HG03439 (cell line): ENCODE data around the gene TUBGCP3.
"Not testable (repeated sequence)": the region's sequence is repeated elsewhere in the genome, so short reads cannot be mapped to it uniquely, and the experiment has no call there.

ENCODE experiments used
- ATAC-seq: cut with Tn5 transposase; IDR thresholded peaks from one replicate; pipeline ENCODE4 v1.9.1; 2021; ENCODE audit warnings: mild to moderate bottlenecking, moderate library complexity; ENCODE audit not compliant: unreplicated experiment

The TUBGCP3 gene

GRCh38 chr13:112579310-112579843 is 8.6 kb downstream of the TUBGCP3 start:
- no peak for ATAC-seq

DNA sequence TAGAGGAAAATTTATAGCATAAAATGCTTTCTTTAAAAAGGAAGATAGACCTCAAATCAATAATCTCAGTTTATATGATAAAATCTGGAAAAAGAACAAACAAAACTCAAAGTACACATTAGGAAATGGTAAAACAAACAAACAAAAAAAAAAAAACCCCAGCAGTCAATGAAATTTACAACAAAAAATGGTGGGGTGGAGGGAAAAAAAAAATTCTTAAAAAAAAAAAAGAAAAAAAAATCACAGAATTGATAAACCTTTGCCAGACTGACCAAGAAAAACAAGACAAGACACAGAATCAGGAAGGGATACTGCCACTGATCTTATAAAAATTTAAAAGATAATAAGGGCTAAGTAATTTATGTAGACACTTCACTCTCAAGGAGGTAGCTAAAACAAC is 11.2 kb downstream of the TUBGCP3 start:
- no peak for ATAC-seq

DNA sequence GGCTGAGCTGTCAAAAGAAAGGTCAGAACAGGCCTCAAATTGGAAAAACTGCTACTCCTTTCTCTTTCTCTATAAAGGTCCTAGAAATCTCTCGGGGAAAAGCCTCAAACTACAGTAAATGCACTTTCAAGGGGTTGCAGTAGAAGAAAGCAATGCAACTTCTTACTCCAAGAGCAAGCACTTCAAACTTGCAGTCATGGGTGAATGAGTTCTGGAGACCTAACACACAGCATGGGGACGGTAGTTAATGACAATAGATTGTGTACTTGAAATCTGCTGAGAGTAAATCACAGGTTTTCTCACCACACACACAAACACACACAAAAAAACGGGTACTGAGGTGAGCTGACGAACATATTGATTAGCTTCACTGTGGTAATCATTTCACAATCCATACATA is 11.8 kb downstream of the TUBGCP3 start:
- no peak for ATAC-seq

DNA sequence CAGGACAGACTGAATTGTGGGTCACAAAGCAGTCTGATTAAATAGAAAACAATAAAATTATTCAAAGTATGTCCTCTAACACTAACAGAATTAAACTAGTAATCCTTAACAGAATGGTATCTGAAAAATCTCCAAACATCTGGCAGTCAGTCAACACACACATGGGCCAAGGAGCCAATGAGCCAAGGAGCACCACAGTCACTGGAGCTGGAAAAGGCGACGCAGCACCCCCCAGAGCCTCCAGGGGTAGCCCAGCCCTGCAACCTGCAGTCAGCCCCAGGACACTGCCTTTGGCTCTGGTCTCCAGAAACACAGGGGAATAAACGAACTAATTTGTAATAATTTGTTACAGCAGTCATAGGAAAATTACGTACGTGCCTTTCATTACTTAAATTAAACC is 12.3 kb downstream of the TUBGCP3 start:
- ATAC-seq, result no peak

- no peak for ATAC-seq
Observed at GRCh38 chr13:112574834-112575613, 12.9 kb downstream of the TUBGCP3 start.

- no peak for ATAC-seq
Observed at GRCh38 chr13:112574416-112574815, 13.5 kb downstream of the TUBGCP3 start.

- ATAC-seq, result no peak
Observed at GRCh38 chr13:112573710-112574109, 14.2 kb downstream of the TUBGCP3 start.

DNA sequence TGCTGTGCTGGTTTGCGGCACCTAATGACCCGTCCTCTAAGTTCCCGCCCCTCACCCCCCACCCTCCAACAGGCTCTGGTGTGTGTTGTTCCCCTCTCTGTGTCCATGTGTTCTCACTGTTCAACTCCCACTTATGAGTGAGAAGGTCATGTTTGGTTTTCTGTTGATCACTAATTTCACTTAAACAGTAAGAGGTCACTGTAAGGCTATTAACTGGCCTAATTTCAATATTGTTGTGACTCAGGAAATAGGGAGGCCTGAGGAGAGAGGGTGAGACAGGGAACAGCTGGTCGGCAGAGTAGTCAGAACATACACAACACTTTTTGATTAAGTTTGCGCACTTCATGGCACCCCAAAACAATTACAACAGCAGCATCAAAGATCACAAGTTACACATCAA is 15.6 kb downstream of the TUBGCP3 start:
- ATAC-seq, result no peak

- no peak for ATAC-seq
Observed at GRCh38 chr13:112569821-112570220, 18.1 kb downstream of the TUBGCP3 start.

DNA sequence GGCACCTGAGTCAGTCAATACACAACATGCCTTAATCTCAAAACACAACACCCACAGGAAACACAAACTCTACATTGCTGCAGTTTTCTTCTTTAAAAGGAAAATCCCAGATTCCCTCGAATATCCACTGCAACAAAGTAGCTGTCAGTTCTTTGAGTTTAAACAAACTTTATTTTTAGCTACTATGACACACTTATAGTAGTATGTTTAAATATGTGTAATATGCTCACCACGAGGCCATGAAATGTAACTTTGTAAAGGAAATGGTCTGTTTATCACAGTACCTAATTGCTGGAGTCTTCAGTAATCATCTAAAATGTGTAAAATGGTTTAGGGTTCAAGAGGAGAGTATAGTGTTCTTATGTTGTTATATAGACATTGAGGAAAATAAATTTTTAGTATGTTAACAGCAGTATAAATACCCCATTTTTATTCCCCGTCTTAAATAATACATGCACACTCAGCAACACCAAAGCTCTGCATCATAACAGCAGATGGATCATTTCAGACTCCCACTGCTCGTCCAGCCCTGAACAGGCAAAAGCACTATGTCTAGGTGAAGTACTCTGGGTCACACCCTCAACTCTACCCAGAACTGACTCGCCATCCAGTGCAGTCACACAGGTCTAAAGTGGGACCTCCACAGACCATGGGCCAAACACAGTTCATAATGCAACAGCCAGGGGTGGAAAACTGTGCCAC is 20.6 kb downstream of the TUBGCP3 start:
- ATAC-seq, result no peak

GRCh38 chr13:112562786-112563383 is 25.1 kb downstream of the TUBGCP3 start:
- ATAC-seq, result no peak

GRCh38 chr13:112562254-112562653 is 25.7 kb downstream of the TUBGCP3 start:
- no peak for ATAC-seq

GRCh38 chr13:112561478-112561877 is 26.5 kb downstream of the TUBGCP3 start:
- ATAC-seq, result no peak

GRCh38 chr13:112558696-112559418 is 29.1 kb downstream of the TUBGCP3 start:
- no peak for ATAC-seq

DNA sequence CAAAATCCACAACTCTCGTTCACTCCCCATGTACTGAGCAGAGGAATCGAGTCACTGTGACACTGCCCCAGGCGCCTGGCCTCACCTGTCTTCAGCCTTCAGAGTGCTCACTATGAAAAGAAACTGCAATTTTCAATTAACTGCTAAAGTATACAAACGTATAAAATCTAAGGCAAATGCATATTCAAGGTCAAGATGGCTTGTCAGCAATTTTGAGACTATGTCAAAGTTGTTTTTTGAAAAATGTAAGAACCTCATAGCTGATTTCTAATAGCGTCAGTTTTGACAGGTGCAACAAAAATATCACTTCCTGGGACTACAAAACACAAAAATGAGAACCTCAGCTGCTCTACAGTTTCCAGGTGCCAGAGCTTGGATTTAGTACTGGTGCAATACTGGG is 31.4 kb downstream of the TUBGCP3 start:
- ATAC-seq, result no peak

- ATAC-seq, result no peak
Observed at GRCh38 chr13:112554214-112554850, 33.6 kb downstream of the TUBGCP3 start.

GRCh38 chr13:112548975-112549374 is 39.0 kb downstream of the TUBGCP3 start:
- ATAC-seq, result not testable (repeated sequence)

DNA sequence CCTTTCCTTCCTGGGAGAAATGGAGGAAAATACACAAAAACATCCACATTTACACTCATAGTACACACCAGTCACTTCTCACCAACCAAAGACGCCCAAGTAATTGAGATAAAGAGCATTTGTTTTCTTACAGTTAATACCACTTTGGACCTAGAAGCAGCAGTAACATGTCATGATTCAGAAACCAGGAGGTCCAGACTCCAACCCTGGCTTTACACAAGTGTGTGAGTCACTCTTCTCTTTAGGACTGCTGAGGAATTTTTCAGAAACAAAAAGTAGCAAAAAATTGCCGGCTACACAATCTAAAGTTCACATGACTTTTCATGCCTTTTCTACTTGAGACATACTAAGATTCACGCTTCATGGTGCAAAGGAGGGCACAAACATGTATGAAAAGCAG is 42.1 kb downstream of the TUBGCP3 start:
- no peak for ATAC-seq

DNA sequence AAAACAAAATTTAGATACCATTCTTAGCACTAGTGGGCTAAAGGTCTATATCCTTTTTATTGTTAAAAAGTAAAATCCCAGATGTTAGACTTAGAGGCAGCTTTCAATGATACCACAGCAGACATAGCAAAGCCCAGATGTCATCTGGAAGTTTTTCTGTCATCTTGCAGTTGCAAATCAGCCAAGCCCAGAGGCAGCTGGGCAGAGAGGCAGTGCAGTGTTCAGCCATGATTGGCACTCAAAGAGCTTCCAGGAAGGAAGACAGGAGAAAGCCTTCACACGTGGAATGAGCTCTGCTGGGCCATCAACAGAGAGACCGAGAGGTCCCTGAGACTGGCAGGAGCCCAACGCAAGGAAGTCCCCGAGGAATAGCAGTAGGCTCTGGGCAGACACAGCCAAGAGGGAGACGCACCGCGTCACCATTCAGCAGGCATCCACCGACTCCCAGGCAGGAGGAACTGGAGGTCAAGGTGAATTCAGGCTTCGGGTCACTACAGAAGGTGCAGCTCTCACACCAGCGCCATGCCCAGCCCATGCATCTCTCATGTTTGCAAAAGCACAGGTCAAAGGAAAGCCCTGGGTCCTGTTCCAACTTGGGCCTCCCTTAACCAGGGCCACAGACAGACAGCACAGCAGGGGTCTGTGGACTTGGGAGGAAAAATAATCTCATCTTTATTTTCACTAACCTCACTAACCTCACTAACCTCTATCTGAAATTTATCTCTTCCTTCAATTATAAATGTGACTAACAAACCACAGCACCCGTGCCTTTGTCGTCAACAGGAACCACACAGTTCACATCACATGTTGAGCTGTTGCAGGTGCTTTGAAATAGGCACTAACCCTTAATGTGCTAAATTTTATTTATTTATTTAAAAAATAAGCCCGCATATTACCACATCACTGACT is 54.9 kb downstream of the TUBGCP3 start:
- ATAC-seq, result no peak
